Measurements from ENCODE around the gene NOX5. TPM values are rescaled to one million over a fixed set of nuclear protein-coding genes. Genes with fewer than 3 reads are reported as not detected.

The NOX5 gene
- total and polyA plus RNA-seq, 2 experiments from 2014 or later: 0.11 TPM; not detected in 1

- WGBS, 2 experiments (ENCODE audit: low coverage in 1 of 2, low lambda C conversion rate in 2 of 2, missing lambda C conversion rate in 2 of 2): 58 to 63% methylated on average over 4 of the region's 4 CpGs
- in situ Hi-C loops (cut with MboI): no loop called here
- H3K9me3 ChIP-seq (ENCODE audit: low read depth): no peaks in the 10 kb centered on the region
- no peaks in the 10 kb centered on the region for H3K79me2 ChIP-seq (ENCODE audit: insufficient read depth)
- H2AFZ ChIP-seq: no peak overlapping the region
- no peaks in the 10 kb centered on the region for H4K20me1 ChIP-seq (ENCODE audit: insufficient read depth)
- no peak for TF ChIP-seq EZH2 (IDR thresholded peaks at IDR 0.05; ENCODE audit: insufficient read depth, poor library complexity, severe bottlenecking)
- TF ChIP-seq EZH2phosphoT487 (IDR thresholded peaks at IDR 0.05; ENCODE audit: insufficient read depth, low read depth): no peak
- H3K4me3 ChIP-seq: no peak overlapping the region
- H3K27me3 ChIP-seq (replicated peaks; ENCODE audit: insufficient read depth): no peaks in the 10 kb centered on the region
- H3K4me2 ChIP-seq (ENCODE audit: unreplicated experiment): peak overlapping the region; percentile 14
- no peak overlapping the region for H3K9ac ChIP-seq
- H3K4me1 ChIP-seq (ENCODE audit: insufficient read depth): peaks cover 20% of the 10 kb centered on the region
- H3K9me2 ChIP-seq (ENCODE audit: insufficient read depth): no peaks in the 10 kb centered on the region
- H3K36me3 ChIP-seq (ENCODE audit: low read depth): no peaks in the 10 kb centered on the region
- DNase-seq: no peak
- no peak overlapping the region for H3K27ac ChIP-seq
- peaks cover 13% of the 10 kb centered on the region for H3F3A ChIP-seq (ENCODE audit: insufficient read depth)
Observed at GRCh38 chr15:69013726-69014406, 629 bp upstream of the NOX5 start.

GRCh38 chr15:69015591-69015990, 1.1 kb downstream of the NOX5 start:
- TF ChIP-seq EZH2phosphoT487 (IDR thresholded peaks at IDR 0.05; ENCODE audit: insufficient read depth, low read depth): no peak
- TF ChIP-seq EZH2 (IDR thresholded peaks at IDR 0.05; ENCODE audit: insufficient read depth, poor library complexity, severe bottlenecking): no peak
- Histone ChIP-seq H3K4me2 (ENCODE audit: unreplicated experiment) (no peak overlapping the region), H3K4me1 (ENCODE audit: insufficient read depth) (peaks cover 20% of the 10 kb centered on the region), H3K79me2 (ENCODE audit: insufficient read depth) (no peaks in the 10 kb centered on the region), H3K27ac (no peak overlapping the region), H4K20me1 (ENCODE audit: insufficient read depth) (no peaks in the 10 kb centered on the region), H3K27me3 (replicated peaks; ENCODE audit: insufficient read depth) (no peaks in the 10 kb centered on the region), H3K36me3 (ENCODE audit: low read depth) (no peaks in the 10 kb centered on the region), H3K4me3 (no peak overlapping the region), H3K9me3 (ENCODE audit: low read depth) (no peaks in the 10 kb centered on the region), H3K9ac (no peak overlapping the region), H3F3A (ENCODE audit: insufficient read depth) (peaks cover 13% of the 10 kb centered on the region), H2AFZ (no peak overlapping the region), H3K9me2 (ENCODE audit: insufficient read depth) (no peaks in the 10 kb centered on the region)
- WGBS, 2 experiments (ENCODE audit: low coverage in 1 of 2, low lambda C conversion rate in 2 of 2, missing lambda C conversion rate in 2 of 2): 75 to 81% methylated on average over 7 of the region's 7 CpGs
- in situ Hi-C loops (cut with MboI): no loop called here
- DNase-seq: no peak

DNA sequence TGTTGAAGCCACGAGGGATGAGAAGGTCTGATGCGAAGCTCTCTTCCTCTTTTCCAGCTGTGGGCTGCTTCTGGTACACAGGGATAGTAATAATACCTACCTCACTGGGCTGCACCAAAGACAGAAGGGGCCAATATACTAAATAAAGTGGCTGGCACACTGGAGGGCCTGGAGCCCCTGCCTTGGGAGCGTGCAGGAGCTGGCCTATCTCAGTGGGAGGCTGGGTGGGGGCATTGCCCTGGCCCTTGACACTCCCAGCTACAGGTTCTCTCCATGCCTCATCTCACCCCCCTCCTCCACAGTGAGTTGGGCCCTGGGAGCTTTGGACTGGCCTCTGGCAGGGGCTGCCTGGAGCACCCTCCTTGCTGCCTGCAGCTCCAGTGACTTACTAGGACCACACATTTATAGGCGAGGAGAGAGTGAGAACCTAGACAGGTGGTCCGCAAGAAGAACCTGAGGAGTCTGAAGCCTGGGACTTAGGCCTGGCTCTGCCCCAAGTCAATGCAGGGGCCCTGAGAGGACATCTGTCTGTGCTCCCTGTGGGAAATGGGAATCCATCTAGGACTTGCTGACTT, 1.6 kb downstream of the NOX5 start:
- in situ Hi-C loops (cut with MboI): no loop called here
- Histone ChIP-seq H3K9me3 (ENCODE audit: low read depth) (no peaks in the 10 kb centered on the region), H2AFZ (no peak overlapping the region), H3K27me3 (replicated peaks; ENCODE audit: insufficient read depth) (no peaks in the 10 kb centered on the region), H3K27ac (no peak overlapping the region), H3K36me3 (ENCODE audit: low read depth) (no peaks in the 10 kb centered on the region), H4K20me1 (ENCODE audit: insufficient read depth) (no peaks in the 10 kb centered on the region), H3K4me2 (ENCODE audit: unreplicated experiment) (no peak overlapping the region), H3K9ac (no peak overlapping the region), H3K9me2 (ENCODE audit: insufficient read depth) (no peaks in the 10 kb centered on the region), H3F3A (ENCODE audit: insufficient read depth) (peaks cover 13% of the 10 kb centered on the region), H3K79me2 (ENCODE audit: insufficient read depth) (no peaks in the 10 kb centered on the region), H3K4me1 (ENCODE audit: insufficient read depth) (peaks cover 20% of the 10 kb centered on the region), H3K4me3 (no peak overlapping the region)
- 86 to 95% methylated on average over 4 to 5 of the region's 5 CpGs for WGBS, 2 experiments (ENCODE audit: low coverage in 1 of 2, low lambda C conversion rate in 2 of 2, missing lambda C conversion rate in 2 of 2)
- no peak for TF ChIP-seq EZH2phosphoT487 (IDR thresholded peaks at IDR 0.05; ENCODE audit: insufficient read depth, low read depth)
- TF ChIP-seq EZH2 (IDR thresholded peaks at IDR 0.05; ENCODE audit: insufficient read depth, poor library complexity, severe bottlenecking): no peak
- no peak for DNase-seq

- no peak overlapping the region for H3K4me2 ChIP-seq (ENCODE audit: unreplicated experiment)
- WGBS, 2 experiments (ENCODE audit: low coverage in 1 of 2, low lambda C conversion rate in 2 of 2, missing lambda C conversion rate in 2 of 2): 78 to 82% methylated on average over 7 of the region's 7 CpGs
- no peaks in the 10 kb centered on the region for H3K36me3 ChIP-seq (ENCODE audit: low read depth)
- H3K27me3 ChIP-seq (replicated peaks; ENCODE audit: insufficient read depth): no peaks in the 10 kb centered on the region
- no peaks in the 10 kb centered on the region for H4K20me1 ChIP-seq (ENCODE audit: insufficient read depth)
- no peak for DNase-seq
- no peaks in the 10 kb centered on the region for H3K9me2 ChIP-seq (ENCODE audit: insufficient read depth)
- H3K4me3 ChIP-seq: no peak overlapping the region
- H3F3A ChIP-seq (ENCODE audit: insufficient read depth): peaks cover 13% of the 10 kb centered on the region
- H3K27ac ChIP-seq: no peak overlapping the region
- no peaks in the 10 kb centered on the region for H3K79me2 ChIP-seq (ENCODE audit: insufficient read depth)
- peaks cover 20% of the 10 kb centered on the region for H3K4me1 ChIP-seq (ENCODE audit: insufficient read depth)
- H3K9ac ChIP-seq: no peak overlapping the region
- H2AFZ ChIP-seq: no peak overlapping the region
- no peaks in the 10 kb centered on the region for H3K9me3 ChIP-seq (ENCODE audit: low read depth)
- TF ChIP-seq EZH2 (IDR thresholded peaks at IDR 0.05; ENCODE audit: insufficient read depth, poor library complexity, severe bottlenecking) (no peak), EZH2phosphoT487 (IDR thresholded peaks at IDR 0.05; ENCODE audit: insufficient read depth, low read depth) (no peak)
- in situ Hi-C loops (cut with MboI): no loop called here
Observed at GRCh38 chr15:69017978-69018377, 3.5 kb downstream of the NOX5 start.

All from GM23248 (cell line).